ENCODE data around the gene DNAH17. TPM values are rescaled to one million over a fixed set of nuclear protein-coding genes. Genes with fewer than 3 reads are reported as not detected.

DNAH17 gene
- total RNA-seq, 1 donor from 2014 or later: 2.0 TPM

- Histone ChIP-seq H3K36me3 (no peaks in the 10 kb centered on the region), H3K27ac (no peak overlapping the region), H3K27me3 (no peaks in the 10 kb centered on the region), H3K4me1 (no peaks in the 10 kb centered on the region), H3K4me3 (no peak overlapping the region), H3K9me3 (no peaks in the 10 kb centered on the region)
- intact Hi-C loops (cut with DNase I): no loop called here
- DNase-seq (ENCODE audit: extremely low spot score in 2 of 2): no peak
- TF ChIP-seq POLR2AphosphoS5 (IDR thresholded peaks at IDR 0.05; ENCODE audit: insufficient read depth in 1 of 2, low read depth in 1 of 2) (no peak), POLR2A (IDR thresholded peaks at IDR 0.05) (no peak)
- TF ChIP-seq, protein P1, sequence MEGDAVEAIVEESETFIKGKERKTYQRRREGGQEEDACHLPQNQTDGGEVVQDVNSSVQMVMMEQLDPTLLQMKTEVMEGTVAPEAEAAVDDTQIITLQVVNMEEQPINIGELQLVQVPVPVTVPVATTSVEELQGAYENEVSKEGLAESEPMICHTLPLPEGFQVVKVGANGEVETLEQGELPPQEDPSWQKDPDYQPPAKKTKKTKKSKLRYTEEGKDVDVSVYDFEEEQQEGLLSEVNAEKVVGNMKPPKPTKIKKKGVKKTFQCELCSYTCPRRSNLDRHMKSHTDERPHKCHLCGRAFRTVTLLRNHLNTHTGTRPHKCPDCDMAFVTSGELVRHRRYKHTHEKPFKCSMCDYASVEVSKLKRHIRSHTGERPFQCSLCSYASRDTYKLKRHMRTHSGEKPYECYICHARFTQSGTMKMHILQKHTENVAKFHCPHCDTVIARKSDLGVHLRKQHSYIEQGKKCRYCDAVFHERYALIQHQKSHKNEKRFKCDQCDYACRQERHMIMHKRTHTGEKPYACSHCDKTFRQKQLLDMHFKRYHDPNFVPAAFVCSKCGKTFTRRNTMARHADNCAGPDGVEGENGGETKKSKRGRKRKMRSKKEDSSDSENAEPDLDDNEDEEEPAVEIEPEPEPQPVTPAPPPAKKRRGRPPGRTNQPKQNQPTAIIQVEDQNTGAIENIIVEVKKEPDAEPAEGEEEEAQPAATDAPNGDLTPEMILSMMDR (IDR thresholded peaks at IDR 0.05): no peak
Measured at GRCh38 chr17:78473951-78474613, 103.1 kb downstream of the DNAH17 start.

DNA sequence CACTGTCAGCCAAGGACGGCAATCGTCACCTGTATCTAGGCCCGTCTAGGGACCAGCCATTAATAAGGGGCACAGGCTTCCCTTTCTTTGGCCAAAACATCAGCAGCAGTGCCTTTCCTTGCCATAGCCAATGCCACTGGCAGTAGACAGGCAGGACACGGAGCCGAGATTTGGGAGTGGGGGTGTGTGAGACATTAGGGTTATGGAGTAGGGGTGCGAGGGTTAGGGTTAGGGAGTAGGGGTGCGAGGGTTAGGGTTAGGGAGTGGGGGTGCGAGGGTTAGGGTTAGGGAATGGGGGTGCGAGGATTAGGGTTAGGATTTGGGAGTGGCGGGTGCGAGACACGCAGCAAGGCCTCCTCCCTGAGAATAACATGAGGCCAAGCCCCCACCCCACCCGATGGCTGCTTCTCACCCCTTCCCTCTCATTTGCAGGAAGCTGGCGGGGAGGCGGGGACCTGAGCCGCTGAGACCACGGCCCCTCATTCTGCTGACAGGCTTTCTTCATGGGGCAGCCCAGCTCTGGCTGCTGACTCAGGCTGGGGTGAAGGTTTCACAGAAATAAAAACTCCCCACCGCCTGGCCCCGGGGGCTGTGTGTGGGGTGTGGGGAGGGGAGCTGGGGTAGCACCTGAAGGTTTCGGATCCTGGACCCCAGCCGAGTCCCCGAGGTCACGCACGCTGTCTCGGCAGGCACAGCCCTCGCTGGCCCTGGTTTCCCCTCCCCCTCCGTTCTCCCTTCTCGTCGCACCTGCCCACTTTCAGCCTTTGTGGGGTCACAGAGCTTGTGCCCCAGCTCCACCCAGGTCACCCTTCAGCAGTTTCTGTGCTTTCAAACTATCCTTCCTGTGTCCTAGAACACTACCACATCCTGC is 104.9 kb downstream of the DNAH17 start:
- no peak for DNase-seq (ENCODE audit: extremely low spot score in 2 of 2)
- H3K27me3 ChIP-seq: no peaks in the 10 kb centered on the region
- H3K27ac ChIP-seq: no peak overlapping the region
- no peak overlapping the region for H3K4me3 ChIP-seq
- no peaks in the 10 kb centered on the region for H3K4me1 ChIP-seq
- no peaks in the 10 kb centered on the region for H3K36me3 ChIP-seq
- H3K9me3 ChIP-seq: no peaks in the 10 kb centered on the region
- TF ChIP-seq POLR2A (IDR thresholded peaks at IDR 0.05) (no peak), POLR2AphosphoS5 (IDR thresholded peaks at IDR 0.05; ENCODE audit: insufficient read depth in 1 of 2, low read depth in 1 of 2) (no peak)
- TF ChIP-seq, protein P1 (IDR thresholded peaks at IDR 0.05): no peak
- intact Hi-C loops (cut with DNase I): no loop called here

DNA sequence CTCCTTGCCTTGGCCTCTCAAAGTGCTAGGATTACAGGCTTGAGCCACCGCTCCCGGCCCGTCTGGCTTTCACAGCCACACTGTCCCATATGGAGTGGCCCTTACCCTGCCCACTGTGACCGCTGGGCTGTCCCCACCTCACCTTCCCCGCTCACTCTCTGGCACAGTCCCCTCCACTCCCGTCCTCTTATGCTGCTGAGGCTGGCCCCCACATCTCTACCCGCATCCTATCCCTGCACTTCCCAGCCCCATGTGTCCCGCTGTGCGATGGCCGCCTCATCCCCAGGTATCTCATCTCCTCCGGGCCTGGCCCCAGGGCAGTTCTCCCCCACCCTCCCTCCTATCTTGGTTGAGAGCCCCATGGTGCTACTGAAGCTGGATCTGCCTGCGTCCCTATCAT is 105.6 kb downstream of the DNAH17 start:
- TF ChIP-seq POLR2AphosphoS5 (IDR thresholded peaks at IDR 0.05; ENCODE audit: insufficient read depth in 1 of 2, low read depth in 1 of 2) (no peak), POLR2A (IDR thresholded peaks at IDR 0.05) (no peak)
- TF ChIP-seq, protein P1 (IDR thresholded peaks at IDR 0.05): no peak
- Histone ChIP-seq H3K36me3 (no peaks in the 10 kb centered on the region), H3K9me3 (no peaks in the 10 kb centered on the region), H3K27me3 (no peaks in the 10 kb centered on the region), H3K4me1 (no peaks in the 10 kb centered on the region), H3K27ac (no peak overlapping the region), H3K4me3 (no peak overlapping the region)
- intact Hi-C loops (cut with DNase I): no loop called here
- no peak for DNase-seq (ENCODE audit: extremely low spot score in 2 of 2)

GRCh38 chr17:78469443-78469842 is 107.8 kb downstream of the DNAH17 start:
- no peaks in the 10 kb centered on the region for H3K4me1 ChIP-seq
- H3K9me3 ChIP-seq: no peaks in the 10 kb centered on the region
- TF ChIP-seq, protein P1 (IDR thresholded peaks at IDR 0.05): no peak
- TF ChIP-seq POLR2AphosphoS5 (IDR thresholded peaks at IDR 0.05; ENCODE audit: insufficient read depth in 1 of 2, low read depth in 1 of 2): no peak
- TF ChIP-seq POLR2A (IDR thresholded peaks at IDR 0.05): no peak
- H3K27me3 ChIP-seq: no peaks in the 10 kb centered on the region
- no peak for DNase-seq (ENCODE audit: extremely low spot score in 2 of 2)
- no peak overlapping the region for H3K4me3 ChIP-seq
- H3K36me3 ChIP-seq: no peaks in the 10 kb centered on the region
- intact Hi-C loops (cut with DNase I): no loop called here
- no peak overlapping the region for H3K27ac ChIP-seq

DNA sequence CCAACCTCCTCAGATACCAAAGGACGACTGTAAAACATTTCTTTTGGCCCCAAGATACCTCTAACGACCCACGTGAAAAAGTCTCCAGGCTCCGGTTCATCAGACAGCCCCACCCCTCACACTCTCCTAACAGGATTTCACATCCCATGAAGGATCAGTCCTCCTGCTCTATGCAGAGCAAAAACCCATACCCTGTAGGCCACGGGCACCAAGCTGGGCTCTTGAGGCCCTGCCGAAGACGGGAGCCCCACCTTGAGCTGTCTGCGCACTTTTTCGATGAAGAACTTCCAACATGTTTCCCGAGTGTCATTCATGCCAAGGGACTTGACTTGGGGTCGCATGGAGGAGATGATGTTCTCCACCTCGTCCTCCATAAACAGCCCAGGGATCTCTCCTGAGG is 108.8 kb downstream of the DNAH17 start:
- no peaks in the 10 kb centered on the region for H3K9me3 ChIP-seq
- H3K4me3 ChIP-seq: no peak overlapping the region
- intact Hi-C loops (cut with DNase I): no loop called here
- TF ChIP-seq POLR2AphosphoS5 (IDR thresholded peaks at IDR 0.05; ENCODE audit: insufficient read depth in 1 of 2, low read depth in 1 of 2) (no peak), POLR2A (IDR thresholded peaks at IDR 0.05) (no peak)
- TF ChIP-seq, protein P1 (IDR thresholded peaks at IDR 0.05): no peak
- no peaks in the 10 kb centered on the region for H3K4me1 ChIP-seq
- no peak overlapping the region for H3K27ac ChIP-seq
- DNase-seq (ENCODE audit: extremely low spot score in 2 of 2): no peak
- H3K36me3 ChIP-seq: no peaks in the 10 kb centered on the region
- no peaks in the 10 kb centered on the region for H3K27me3 ChIP-seq

All from vagina (tissue), 2 donors.